SK-N-SH (cell line): ENCODE data around the gene DSG3. TPM values are rescaled to one million over a fixed set of nuclear protein-coding genes. Genes with fewer than 3 reads are reported as not detected.

Source experiments
- CTCF ChIA-PET: fragments of 300-600, 350-600 bp; formaldehyde crosslinking; extraction: SDS; loops from one replicate; lab custom pipeline; 2021; lab: Yijun Ruan, JAX
- POLR2A ChIA-PET: fragments of 350-600 bp; sonication (Branson Sonifier 250); formaldehyde crosslinking; extraction: SDS; loops from one replicate; lab custom pipeline; 2020; ENCODE audit warnings: antibody characterized with exemption, inconsistent platforms; lab: Yijun Ruan, JAX
- DNase-seq: peaks from one replicate; pipeline ENCODE4 v3.0.0; 2012
- H2AFZ ChIP-seq: fragments of 200-600 bp; sonication (generic); 2 replicates; pipeline ENCODE4 v1.8.1; 2016; ENCODE audit warnings: antibody characterized with exemption, mild to moderate bottlenecking, low read depth
- H3F3A ChIP-seq: fragments of 200-600 bp; sonication (generic); replicated peaks from 2 replicates; pipeline ENCODE3; 2016; ENCODE audit warnings: antibody characterized with exemption, mild to moderate bottlenecking; ENCODE audit not compliant: insufficient read depth
- H3K27ac ChIP-seq, 2 experiments: fragments of 200-500 bp in 1 of 2; fragments of 200-600 bp in 1 of 2; sonication (Bioruptor generic) in 1 of 2; sonication (generic), shearing (Covaris generic) in 1 of 2; 2 replicates each; pipeline versions ENCODE4 v1.5.1 to v1.6.1; 2014 to 2016; ENCODE audit warnings: low read depth in 2 of 2, inconsistent platforms in 1 of 2, low read length in 1 of 2, mild to moderate bottlenecking in 1 of 2, mixed read lengths in 1 of 2
- H3K27me3 ChIP-seq: fragments of 200-600 bp; sonication (generic), shearing (Covaris generic); 2 replicates; pipeline ENCODE4 v1.6.1; 2016; ENCODE audit warnings: mixed run types; ENCODE audit not compliant: insufficient read depth
- H3K36me3 ChIP-seq, 2 experiments: fragments of 200-500 bp in 1 of 2; fragments of 200-600 bp in 1 of 2; sonication (Bioruptor generic) in 1 of 2; sonication (generic) in 1 of 2; replicated peaks in 1 of 2; 2 replicates each; pipeline versions ENCODE3 to v1.5.1; 2014 to 2016; ENCODE audit warnings: low read length in 1 of 2, mild to moderate bottlenecking in 1 of 2; ENCODE audit not compliant: insufficient read depth in 2 of 2, control insufficient read depth in 1 of 2
- H3K4me1 ChIP-seq, 2 experiments: fragments of 200-500 bp in 1 of 2; fragments of 200-600 bp in 1 of 2; sonication (Bioruptor generic) in 1 of 2; sonication (generic), shearing (Covaris generic) in 1 of 2; 2 replicates each; pipeline versions ENCODE4 v1.5.1 to v1.6.1; 2014 to 2016; ENCODE audit warnings: low read depth in 1 of 2, low read length in 1 of 2, mixed run types in 1 of 2; ENCODE audit not compliant: insufficient read depth in 2 of 2, control insufficient read depth in 1 of 2
- H3K4me2 ChIP-seq: fragments of 200-600 bp; sonication (generic), shearing (Covaris generic); 2 replicates; pipeline ENCODE4 v1.6.1; 2017; ENCODE audit warnings: mixed run types
- H3K4me3 ChIP-seq, 2 experiments: fragments of 200-500 bp in 1 of 2; fragments of 200-600 bp in 1 of 2; sonication (Bioruptor generic) in 1 of 2; sonication (generic), shearing (Covaris generic) in 1 of 2; 2 replicates each; pipeline versions ENCODE4 v1.5.1 to v1.8.1; 2014 to 2016; ENCODE audit warnings: low read depth in 2 of 2, inconsistent platforms in 1 of 2, low read length in 1 of 2, mild to moderate bottlenecking in 1 of 2, mixed read lengths in 1 of 2, moderate library complexity in 1 of 2
- H3K79me2 ChIP-seq: fragments of 200-600 bp; sonication (generic); 2 replicates; pipeline ENCODE4 v1.8.1; 2017; ENCODE audit warnings: mild to moderate bottlenecking; ENCODE audit not compliant: insufficient read depth
- H3K9ac ChIP-seq: fragments of 200-600 bp; sonication (generic); 2 replicates; pipeline ENCODE4 v1.6.1; 2017; ENCODE audit warnings: mixed run types
- H3K9me2 ChIP-seq: fragments of 200-600 bp; sonication (generic); 2 replicates; pipeline ENCODE4 v1.6.1; 2017; ENCODE audit warnings: mixed run types
- H3K9me3 ChIP-seq: fragments of 200-600 bp; sonication (generic); 2 replicates; pipeline ENCODE4 v1.6.1; 2017; ENCODE audit warnings: mixed run types, mild to moderate bottlenecking, moderate library complexity
- H4K20me1 ChIP-seq: fragments of 200-600 bp; sonication (generic); 2 replicates; pipeline ENCODE4 v1.6.1; 2017; ENCODE audit warnings: mild to moderate bottlenecking, mixed run types; ENCODE audit not compliant: insufficient read depth
- ELF1 ChIP-seq: IDR thresholded peaks from 2 replicates; pipeline ENCODE4 v1.4.0; 2012
- EZH2phosphoT487 ChIP-seq: fragments of 200-600 bp; sonication (generic); IDR thresholded peaks from 2 replicates; pipeline ENCODE4 v1.6.1; 2017; ENCODE audit warnings: low read depth, mixed run types, mild to moderate bottlenecking, antibody characterized with exemption, moderate library complexity, borderline replicate concordance
- FOXJ3 ChIP-seq: sonication (generic); formaldehyde crosslinking; IDR thresholded peaks from 2 replicates; pipeline ENCODE4 v1.5.1; 2020; ENCODE audit warnings: mild to moderate bottlenecking, missing genetic modification reagents
- FOXM1 ChIP-seq: IDR thresholded peaks from 2 replicates; pipeline ENCODE4 v1.4.0; 2012; ENCODE audit warnings: low read depth, mild to moderate bottlenecking
- GATA2 ChIP-seq: sonication (generic); formaldehyde crosslinking; IDR thresholded peaks from 2 replicates; pipeline ENCODE4 v1.5.0; 2020; ENCODE audit warnings: mild to moderate bottlenecking, missing genetic modification reagents
- IRF3 ChIP-seq: fragments of 150-350 bp; IDR thresholded peaks from 2 replicates; pipeline ENCODE4 v1.6.1; 2016; ENCODE audit warnings: mild to moderate bottlenecking, low read depth, low read length
- PBX3 ChIP-seq: IDR thresholded peaks from 2 replicates; pipeline ENCODE4; 2012
- RCOR1 ChIP-seq: fragments of 150-350 bp; IDR thresholded peaks from 2 replicates; pipeline ENCODE4 v1.6.1; 2017; ENCODE audit warnings: antibody characterized with exemption, low read length
- REST ChIP-seq: IDR thresholded peaks from 2 replicates; pipeline ENCODE4 v1.6.1; 2012; ENCODE audit warnings: mild to moderate bottlenecking, low read depth, low read length, moderate library complexity
- TAF1 ChIP-seq: IDR thresholded peaks from 2 replicates; pipeline ENCODE4 v1.6.1; 2012; ENCODE audit warnings: low read depth, mild to moderate bottlenecking, low read length, moderate library complexity, borderline replicate concordance
- TCF12 ChIP-seq: IDR thresholded peaks from 2 replicates; pipeline ENCODE4 v1.4.0; 2012
- WGBS: methylation state at CpG from one replicate; pipeline ENCODE4 v1.1.6; 2017; ENCODE audit warnings: low lambda C conversion rate; 5-methylcytosine and 5-hydroxymethylcytosine counted together
- polyA plus RNA-seq, 3 experiments: library from polyadenylated mRNA; depleted of rRNA; stranded (reverse); fragments of >200 nt; gene quantifications; 2 replicates each; pipeline ENCODE4 v1.2.3, GENCODE V29; 2012

Gene DSG3
- polyA plus RNA-seq, 1 of the 3 experiments (the other 2 are of a cell fraction), result 0.02 TPM

- H3K4me2 ChIP-seq, result no peak overlapping the region
- ChIA-PET CTCF (interaction anchor here (0.7 to 1.7 kb wide), 2 partner anchors 9 to 13 kb away, joined by 3 to 8 read pairs; no protein-coding TSS in a partner anchor), POLR2A (no interaction called here)
- peaks cover 7% of the 10 kb centered on the region; the same call in 1 of the 2 replicates for H3K27me3 ChIP-seq
- no peaks in the 10 kb centered on the region for H4K20me1 ChIP-seq
- H3K9me2 ChIP-seq, result no peaks in the 10 kb centered on the region
- H3F3A ChIP-seq, result no peaks in the 10 kb centered on the region
- WGBS, result 31% methylated on average over 31 of the region's 37 CpGs
- DNase-seq, result no peak
- no peak for TF ChIP-seq FOXM1
- TF ChIP-seq ELF1, result no peak
- TF ChIP-seq EZH2phosphoT487, result no peak
- no peak for TF ChIP-seq RCOR1
- no peak for TF ChIP-seq FOXJ3
- no peak for TF ChIP-seq GATA2 (CRISPR knock-in tag)
- no peak for TF ChIP-seq REST
- TF ChIP-seq PBX3, result no peak
- TF ChIP-seq TCF12, result no peak
- TF ChIP-seq TAF1, result no peak
- TF ChIP-seq IRF3, result no peak
- no peak overlapping the region for H3K9ac ChIP-seq
- no peaks in the 10 kb centered on the region for H3K9me3 ChIP-seq
- no peaks in the 10 kb centered on the region for H3K36me3 ChIP-seq
- H2AFZ ChIP-seq, result no peak overlapping the region
- H3K27ac ChIP-seq, result no peak overlapping the region
- H3K79me2 ChIP-seq, result no peaks in the 10 kb centered on the region
- H3K4me3 ChIP-seq, result no peak overlapping the region
- no peaks in the 10 kb centered on the region for H3K4me1 ChIP-seq
Measured at GRCh38 chr18:31410716-31411483, 36.6 kb upstream of the DSG3 start.
